Measurements from ENCODE around the gene MTHFD1L. TPM values are rescaled to one million over a fixed set of nuclear protein-coding genes. Genes with fewer than 3 reads are reported as not detected.

The MTHFD1L gene
- total and polyA plus RNA-seq, 2 donors (not counting 3 experiments of a cell fraction or from before 2014, with no cell fraction given), result 40.2 to 120 TPM

DNA sequence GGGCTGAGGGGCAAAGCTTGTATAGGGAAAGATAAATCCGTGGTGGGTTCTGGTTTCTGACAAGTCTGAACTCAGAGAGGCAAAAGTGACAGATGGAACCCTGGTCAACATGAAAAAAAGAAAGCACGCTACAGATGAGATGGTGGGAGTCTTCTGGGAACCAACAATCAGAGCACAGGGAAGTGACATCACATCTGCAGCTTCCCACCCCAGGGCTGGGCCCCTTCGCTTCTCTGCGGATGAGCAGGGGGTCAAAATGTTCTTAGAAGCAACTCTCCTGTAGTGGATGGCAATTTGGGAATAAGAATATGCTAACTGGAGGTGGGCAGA, 245.0 kb downstream of the MTHFD1L start:
- TF ChIP-seq JUN (IDR thresholded peaks at IDR 0.05; ENCODE audit: borderline replicate concordance, insufficient read depth, insufficient read length, low read depth) (no peak), MYC (IDR thresholded peaks at IDR 0.05; ENCODE audit: low read depth, low read length) (no peak), GATA2 (IDR thresholded peaks at IDR 0.05; ENCODE audit: insufficient read depth, insufficient read length, low read depth, low read length) (no peak)
- dilution Hi-C loops (cut with MboI; ENCODE audit: extremely low pct_ligation_motif_present, low sequenced_read_pairs), result no loop called here
- Histone ChIP-seq H4K20me1 (replicated peaks; ENCODE audit: control insufficient read depth, extremely low read depth, insufficient read depth, low read length) (no peaks in the 10 kb centered on the region), H3K27ac (ENCODE audit: insufficient read depth, low read depth, low read length) (no peak overlapping the region), H3K9me3 (replicated peaks; ENCODE audit: control insufficient read depth, insufficient read depth, low read length) (no peaks in the 10 kb centered on the region), H3K36me3 (ENCODE audit: control insufficient read depth in 2 of 2, extremely low read depth in 1 of 2, insufficient read depth in 2 of 2, low read length in 2 of 2) (no peaks in the 10 kb centered on the region), H3K9me1 (replicated peaks; ENCODE audit: control insufficient read depth, extremely low read depth, insufficient read depth, low read length) (no peaks in the 10 kb centered on the region), H3K27me3 (ENCODE audit: control insufficient read depth in 2 of 2, insufficient read depth in 2 of 2, low read length in 2 of 2) (peaks cover 0 to 2% of the 10 kb centered on the region in 2 experiments), H3K4me3 (replicated peaks in 1 of 3; ENCODE audit: insufficient read depth in 1 of 3, low read depth in 1 of 3, low read length in 3 of 3) (no peak overlapping the region), H3K4me1 (ENCODE audit: control insufficient read depth, extremely low read depth, insufficient read depth, low read length) (no peaks in the 10 kb centered on the region), H2AFZ (ENCODE audit: low read depth, low read length) (no peak overlapping the region), H3K79me2 (ENCODE audit: control insufficient read depth, insufficient read depth, low read length) (no peaks in the 10 kb centered on the region), H3K4me2 (ENCODE audit: insufficient read depth, low read length) (no peak overlapping the region), H3K9ac (replicated peaks; ENCODE audit: extremely low read depth, insufficient read depth, low read length) (no peak overlapping the region)
- POLR2A ChIA-PET, result no interaction called here
- no TSS peak for BruUV-seq (replicated peaks)
- DNase-seq (ENCODE audit: low read depth, low spot score) (no peak), FAIRE-seq (no peak)
- CTCF ChIA-PET, result interaction anchor here (1.0 to 2.3 kb wide), 2 partner anchors 96 to 214 kb away, joined by 5 to 6 read pairs; no protein-coding TSS in a partner anchor
- intact Hi-C loops (cut with micrococcal nuclease), result no loop called here

DNA sequence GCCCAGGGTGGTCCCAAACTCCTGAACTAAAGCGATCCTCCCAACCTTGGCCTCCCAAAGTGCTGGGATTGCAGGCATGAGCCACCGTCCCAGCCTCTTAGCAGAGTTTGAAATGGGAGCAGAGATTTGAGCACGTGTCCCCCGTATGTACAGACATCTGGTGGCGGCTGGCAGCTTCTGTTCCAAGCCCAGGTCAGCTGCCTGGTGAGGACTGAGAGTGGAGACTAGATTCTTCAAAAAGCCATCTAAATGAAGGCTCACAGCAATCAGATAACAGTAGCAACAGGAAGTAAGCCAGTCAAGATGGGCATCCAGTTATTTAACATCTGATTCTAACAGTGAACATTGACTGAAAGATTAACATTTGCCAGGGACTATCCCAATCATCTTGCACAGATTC, 246.2 kb downstream of the MTHFD1L start:
- TF ChIP-seq, protein P1, sequence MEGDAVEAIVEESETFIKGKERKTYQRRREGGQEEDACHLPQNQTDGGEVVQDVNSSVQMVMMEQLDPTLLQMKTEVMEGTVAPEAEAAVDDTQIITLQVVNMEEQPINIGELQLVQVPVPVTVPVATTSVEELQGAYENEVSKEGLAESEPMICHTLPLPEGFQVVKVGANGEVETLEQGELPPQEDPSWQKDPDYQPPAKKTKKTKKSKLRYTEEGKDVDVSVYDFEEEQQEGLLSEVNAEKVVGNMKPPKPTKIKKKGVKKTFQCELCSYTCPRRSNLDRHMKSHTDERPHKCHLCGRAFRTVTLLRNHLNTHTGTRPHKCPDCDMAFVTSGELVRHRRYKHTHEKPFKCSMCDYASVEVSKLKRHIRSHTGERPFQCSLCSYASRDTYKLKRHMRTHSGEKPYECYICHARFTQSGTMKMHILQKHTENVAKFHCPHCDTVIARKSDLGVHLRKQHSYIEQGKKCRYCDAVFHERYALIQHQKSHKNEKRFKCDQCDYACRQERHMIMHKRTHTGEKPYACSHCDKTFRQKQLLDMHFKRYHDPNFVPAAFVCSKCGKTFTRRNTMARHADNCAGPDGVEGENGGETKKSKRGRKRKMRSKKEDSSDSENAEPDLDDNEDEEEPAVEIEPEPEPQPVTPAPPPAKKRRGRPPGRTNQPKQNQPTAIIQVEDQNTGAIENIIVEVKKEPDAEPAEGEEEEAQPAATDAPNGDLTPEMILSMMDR (IDR thresholded peaks at IDR 0.05; ENCODE audit: extremely low read depth in 1 of 2, insufficient read depth in 1 of 2, low read depth in 1 of 2, low read length in 2 of 2), result no peak
- TF ChIP-seq POLR2A (IDR thresholded peaks at IDR 0.05; ENCODE audit: low read depth, low read length) (no peak), GATA2 (IDR thresholded peaks at IDR 0.05; ENCODE audit: insufficient read depth, insufficient read length, low read depth, low read length) (no peak), MYC (IDR thresholded peaks at IDR 0.05; ENCODE audit: low read depth, low read length) (no peak), POLR2AphosphoS5 (IDR thresholded peaks at IDR 0.05; ENCODE audit: insufficient read depth, low read depth, low read length) (no peak), FOS (IDR thresholded peaks at IDR 0.05; ENCODE audit: borderline replicate concordance, insufficient read depth, low read length) (no peak), JUN (IDR thresholded peaks at IDR 0.05; ENCODE audit: borderline replicate concordance, insufficient read depth, insufficient read length, low read depth) (no peak), EZH2 (IDR thresholded peaks at IDR 0.05; ENCODE audit: borderline replicate concordance, low read depth, low read length, severe bottlenecking) (no peak)
- TF ChIP-seq, protein P2, sequence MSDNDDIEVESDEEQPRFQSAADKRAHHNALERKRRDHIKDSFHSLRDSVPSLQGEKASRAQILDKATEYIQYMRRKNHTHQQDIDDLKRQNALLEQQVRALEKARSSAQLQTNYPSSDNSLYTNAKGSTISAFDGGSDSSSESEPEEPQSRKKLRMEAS (IDR thresholded peaks at IDR 0.05; ENCODE audit: insufficient read depth, insufficient read length), result no peak
- CTCF ChIA-PET, result interaction anchor here (1.4 to 2.3 kb wide), 2 partner anchors 12 to 97 kb away, joined by 3 to 6 read pairs; no protein-coding TSS in a partner anchor
- Histone ChIP-seq H3K27ac (ENCODE audit: insufficient read depth, low read depth, low read length) (no peak overlapping the region), H3K79me2 (ENCODE audit: control insufficient read depth, insufficient read depth, low read length) (no peaks in the 10 kb centered on the region), H3K27me3 (ENCODE audit: control insufficient read depth in 2 of 2, insufficient read depth in 2 of 2, low read length in 2 of 2) (peaks cover 0 to 2% of the 10 kb centered on the region in 2 experiments), H3K36me3 (ENCODE audit: control insufficient read depth in 2 of 2, extremely low read depth in 1 of 2, insufficient read depth in 2 of 2, low read length in 2 of 2) (no peaks in the 10 kb centered on the region), H3K4me1 (ENCODE audit: control insufficient read depth, extremely low read depth, insufficient read depth, low read length) (no peaks in the 10 kb centered on the region), H3K4me3 (replicated peaks in 1 of 3; ENCODE audit: insufficient read depth in 1 of 3, low read depth in 1 of 3, low read length in 3 of 3) (no peak overlapping the region), H3K9me1 (replicated peaks; ENCODE audit: control insufficient read depth, extremely low read depth, insufficient read depth, low read length) (no peaks in the 10 kb centered on the region), H2AFZ (ENCODE audit: low read depth, low read length) (no peak overlapping the region), H3K4me2 (ENCODE audit: insufficient read depth, low read length) (no peak overlapping the region), H4K20me1 (replicated peaks; ENCODE audit: control insufficient read depth, extremely low read depth, insufficient read depth, low read length) (no peaks in the 10 kb centered on the region), H3K9me3 (replicated peaks; ENCODE audit: control insufficient read depth, insufficient read depth, low read length) (no peaks in the 10 kb centered on the region), H3K9ac (replicated peaks; ENCODE audit: extremely low read depth, insufficient read depth, low read length) (no peak overlapping the region)
- dilution Hi-C loops (cut with MboI; ENCODE audit: extremely low pct_ligation_motif_present, low sequenced_read_pairs) (no loop called here), intact Hi-C loops (cut with micrococcal nuclease) (no loop called here)
- FAIRE-seq (no peak), DNase-seq (ENCODE audit: low read depth, low spot score) (no peak)
- BruUV-seq (replicated peaks), result no TSS peak
- POLR2A ChIA-PET, result no interaction called here
